Mesodermal cell (in vitro differentiated cells): ENCODE data around the gene DUSP18.
"Not testable (repeated sequence)": the region's sequence is repeated elsewhere in the genome, so short reads cannot be mapped to it uniquely, and the experiment has no call there.

ENCODE experiments used
- H3K27ac ChIP-seq: 2 replicates; pipeline ENCODE4 v1.7.0; 2013; ENCODE audit warnings: mild to moderate bottlenecking, low read depth, low read length, moderate library complexity; ENCODE audit not compliant: severe bottlenecking
- H3K36me3 ChIP-seq: 2 replicates; pipeline ENCODE4 v1.7.1; 2013; ENCODE audit warnings: mild to moderate bottlenecking, low read length, moderate library complexity; ENCODE audit not compliant: control insufficient read depth, insufficient read depth
- H3K4me1 ChIP-seq: one replicate; pipeline ENCODE4 v1.7.1; 2013; ENCODE audit warnings: mild to moderate bottlenecking, low read length; ENCODE audit not compliant: insufficient read depth, control insufficient read depth, poor library complexity, severe bottlenecking
- H3K4me3 ChIP-seq: 2 replicates; pipeline ENCODE4 v1.7.0; 2013; ENCODE audit warnings: low read length, control low read depth, mild to moderate bottlenecking; ENCODE audit not compliant: insufficient read depth, poor library complexity, severe bottlenecking; ENCODE audit errors: extremely low read depth
- H3K9me3 ChIP-seq: 2 replicates; pipeline ENCODE4 v1.7.1; 2013; ENCODE audit warnings: mild to moderate bottlenecking, low read length, moderate library complexity; ENCODE audit not compliant: control insufficient read depth
- WGBS, 2 experiments: methylation state at CpG; one replicate each; pipeline ENCODE4 v1.1.5; 2013; ENCODE audit warnings: missing lambda C conversion rate in 2 of 2; ENCODE audit not compliant: insufficient coverage in 2 of 2; 5-methylcytosine and 5-hydroxymethylcytosine counted together

Gene DUSP18

GRCh38 chr22:30637701-30638114 lies 30.0 kb downstream of the DUSP18 start:
- Histone ChIP-seq H3K4me1 (peaks cover 11% of the 10 kb centered on the region), H3K27ac (no peak overlapping the region), H3K4me3 (no peak overlapping the region), H3K36me3 (no peaks in the 10 kb centered on the region), H3K9me3 (no peaks in the 10 kb centered on the region)
- WGBS, 2 experiments = 100% methylated on average over 1 of the region's 1 CpG

DNA sequence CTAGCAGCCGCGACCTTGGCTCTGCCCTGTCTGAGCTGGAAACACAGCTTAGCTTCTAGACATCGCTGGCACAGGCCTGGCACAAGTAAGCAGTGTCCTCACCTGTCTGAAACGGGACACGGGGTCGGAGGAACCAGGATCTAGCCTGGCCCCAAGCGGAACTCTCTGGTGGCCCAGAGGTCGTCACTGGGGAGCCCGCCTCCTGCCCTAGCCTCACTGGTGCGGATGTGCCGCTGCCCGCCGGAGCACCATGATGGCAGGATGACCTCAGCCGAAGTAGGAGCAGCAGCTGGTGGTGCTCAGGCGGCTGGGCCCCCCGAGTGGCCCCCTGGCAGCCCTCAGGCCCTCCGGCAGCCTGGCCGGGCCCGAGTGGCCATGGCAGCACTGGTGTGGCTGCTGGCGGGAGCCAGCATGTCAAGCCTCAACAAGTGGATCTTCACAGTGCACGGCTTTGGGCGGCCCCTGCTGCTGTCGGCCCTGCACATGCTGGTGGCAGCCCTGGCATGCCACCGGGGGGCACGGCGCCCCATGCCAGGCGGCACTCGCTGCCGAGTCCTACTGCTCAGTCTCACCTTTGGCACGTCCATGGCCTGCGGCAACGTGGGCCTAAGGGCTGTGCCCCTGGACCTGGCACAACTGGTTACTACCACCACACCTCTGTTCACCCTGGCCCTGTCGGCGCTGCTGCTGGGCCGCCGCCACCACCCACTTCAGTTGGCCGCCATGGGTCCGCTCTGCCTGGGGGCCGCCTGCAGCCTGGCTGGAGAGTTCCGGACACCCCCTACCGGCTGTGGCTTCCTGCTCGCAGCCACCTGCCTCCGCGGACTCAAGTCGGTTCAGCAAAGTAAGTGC lies 31.2 kb downstream of the DUSP18 start:
- Histone ChIP-seq H3K36me3 (no peaks in the 10 kb centered on the region), H3K9me3 (no peaks in the 10 kb centered on the region), H3K27ac (peak overlapping the region; percentile 64), H3K4me1 (peaks cover 11% of the 10 kb centered on the region), H3K4me3 (peak overlapping the region; percentile 49)
- 86 to 89% methylated on average over 38 to 45 of the region's 45 CpGs for WGBS, 2 experiments

DNA sequence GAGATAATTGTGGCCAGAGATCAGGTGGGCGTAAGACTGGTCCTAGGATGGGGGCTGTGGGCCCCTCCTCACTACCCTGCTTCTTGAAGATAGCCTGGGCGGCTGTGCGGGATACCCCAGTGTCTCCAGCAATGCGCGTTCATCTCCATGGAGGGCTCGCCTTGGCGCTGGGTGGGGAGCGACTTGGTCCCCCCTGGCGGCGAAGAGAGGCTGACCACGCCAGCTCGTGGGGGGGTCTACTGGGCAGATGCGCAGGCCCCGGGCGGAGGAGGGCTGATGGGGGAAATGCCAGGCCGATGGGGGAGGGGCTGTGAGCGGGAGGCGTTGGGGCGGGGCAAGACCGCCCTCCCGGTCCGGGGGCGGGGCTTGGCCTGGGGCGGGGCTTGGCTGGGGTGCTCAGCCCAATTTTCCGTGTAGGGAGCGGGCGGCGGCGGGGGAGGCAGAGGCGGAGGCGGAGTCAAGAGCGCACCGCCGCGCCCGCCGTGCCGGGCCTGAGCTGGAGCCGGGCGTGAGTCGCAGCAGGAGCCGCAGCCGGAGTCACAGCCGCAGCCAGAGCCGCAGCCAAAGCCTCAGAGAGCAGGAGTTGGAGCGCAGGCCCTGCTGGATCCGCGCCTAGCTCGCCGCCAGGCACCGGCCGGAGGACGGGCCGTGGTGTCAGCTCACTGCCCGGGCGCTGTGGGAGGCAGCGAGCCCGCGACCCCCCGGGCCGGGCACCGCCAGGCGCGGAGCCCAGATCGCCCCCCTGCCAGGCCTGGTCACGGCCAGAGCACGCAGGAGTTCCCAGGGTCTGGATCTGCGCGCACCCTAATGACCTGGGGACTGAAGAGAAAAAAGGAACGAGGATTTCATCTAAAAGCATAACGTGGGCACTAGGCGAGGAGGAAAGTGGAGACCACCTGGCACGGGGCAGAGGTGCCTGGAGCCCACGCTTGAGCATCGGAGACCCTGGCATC lies 32.1 kb downstream of the DUSP18 start, which contains the start of gene SLC35E4:
Gene SLC35E4 (plus strand): TSS at position 509 of the 953 bp plus-strand sequence. CDS start 670 bp downstream, outside the sequence.
- Histone ChIP-seq H3K4me3 (peak within 1 kb of the TSS; percentile 49), H3K36me3 (no peaks in the 10 kb centered on the region), H3K4me1 (peaks cover 11% of the 10 kb centered on the region), H3K27ac (peak within 1 kb of the TSS; percentile 64), H3K9me3 (no peaks in the 10 kb centered on the region)
- WGBS, 2 experiments = 5% methylated on average over 44 to 66 of the region's 75 CpGs

GRCh38 chr22:30634471-30635233 lies 33.0 kb downstream of the DUSP18 start:
- Histone ChIP-seq H3K4me3 (peak overlapping the region; percentile 49), H3K9me3 (no peaks in the 10 kb centered on the region), H3K36me3 (no peaks in the 10 kb centered on the region), H3K27ac (peak overlapping the region; percentile 64), H3K4me1 (peaks cover 11% of the 10 kb centered on the region)
- 15 to 19% methylated on average over 28 to 29 of the region's 29 CpGs for WGBS, 2 experiments

DNA sequence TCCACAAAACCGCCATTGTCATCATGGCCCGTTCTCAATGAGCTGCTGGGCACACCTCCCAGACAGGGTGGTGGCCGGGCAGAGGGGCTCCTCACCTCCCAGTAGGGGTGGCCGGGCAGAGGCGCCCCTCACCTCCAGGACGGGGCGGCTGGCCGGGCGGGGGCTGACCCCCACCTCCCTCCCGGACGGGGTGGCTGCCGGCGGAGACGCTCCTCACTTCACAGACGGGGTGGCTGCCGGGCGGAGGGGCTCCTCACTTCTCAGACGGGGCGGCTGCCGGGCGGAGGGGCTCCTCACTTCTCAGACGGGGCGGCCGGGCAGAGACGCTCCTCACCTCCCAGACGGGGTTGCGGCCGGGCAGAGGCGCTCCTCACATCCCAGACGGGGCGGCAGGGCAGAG lies 36.2 kb downstream of the DUSP18 start:
- H3K4me3 ChIP-seq, H3K27ac ChIP-seq, H3K4me1 ChIP-seq, H3K36me3 ChIP-seq, H3K9me3 ChIP-seq: not testable (repeated sequence)
- 93 to 100% methylated on average over 1 to 10 of the region's 31 CpGs for WGBS, 2 experiments

GRCh38 chr22:30628491-30628890 lies 39.2 kb downstream of the DUSP18 start:
- Histone ChIP-seq H3K4me3 (no peak overlapping the region), H3K4me1 (no peaks in the 10 kb centered on the region), H3K9me3 (no peaks in the 10 kb centered on the region), H3K27ac (no peak overlapping the region), H3K36me3 (no peaks in the 10 kb centered on the region)
- 83 to 92% methylated on average over 3 of the region's 4 CpGs for WGBS, 2 experiments

DNA sequence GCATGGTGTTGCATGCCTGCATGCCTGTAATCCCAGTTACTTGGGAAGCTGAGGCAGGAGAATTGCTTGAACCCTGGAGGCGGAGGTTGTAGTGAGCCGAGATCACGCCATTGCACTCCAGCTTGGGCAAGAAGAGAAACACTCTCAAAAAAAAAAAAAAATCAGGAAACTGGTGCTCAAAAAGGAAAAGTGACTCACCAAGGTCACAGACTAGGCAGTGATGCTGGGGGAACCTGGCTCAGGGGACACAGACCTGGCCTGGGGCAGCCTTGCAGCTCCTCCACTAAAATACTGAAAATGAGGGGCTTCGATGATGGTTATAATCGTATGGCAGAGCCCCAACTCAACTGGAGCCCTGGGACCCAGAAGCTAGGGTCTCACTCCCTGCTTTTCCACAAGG lies 40.2 kb downstream of the DUSP18 start:
- 95 to 100% methylated on average over 1 to 3 of the region's 5 CpGs for WGBS, 2 experiments
- no peak overlapping the region for H3K4me3 ChIP-seq
- H3K27ac ChIP-seq = no peak overlapping the region
- no peaks in the 10 kb centered on the region for H3K9me3 ChIP-seq
- no peaks in the 10 kb centered on the region for H3K36me3 ChIP-seq
- H3K4me1 ChIP-seq = no peaks in the 10 kb centered on the region

DNA sequence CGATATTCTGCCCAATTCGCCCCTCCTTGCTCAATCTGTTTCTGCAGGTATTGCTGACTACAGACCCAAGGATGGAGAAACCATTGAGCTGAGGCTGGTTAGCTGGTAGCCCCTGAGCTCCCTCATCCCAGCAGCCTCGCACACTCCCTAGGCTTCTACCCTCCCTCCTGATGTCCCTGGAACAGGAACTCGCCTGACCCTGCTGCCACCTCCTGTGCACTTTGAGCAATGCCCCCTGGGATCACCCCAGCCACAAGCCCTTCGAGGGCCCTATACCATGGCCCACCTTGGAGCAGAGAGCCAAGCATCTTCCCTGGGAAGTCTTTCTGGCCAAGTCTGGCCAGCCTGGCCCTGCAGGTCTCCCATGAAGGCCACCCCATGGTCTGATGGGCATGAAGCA lies 41.3 kb downstream of the DUSP18 start:
- Histone ChIP-seq H3K27ac (no peak overlapping the region), H3K36me3 (no peaks in the 10 kb centered on the region), H3K4me3 (no peak overlapping the region), H3K9me3 (no peaks in the 10 kb centered on the region), H3K4me1 (no peaks in the 10 kb centered on the region)
- WGBS, 2 experiments = 92 to 93% methylated on average over 5 of the region's 5 CpGs

GRCh38 chr22:30619909-30620308 lies 47.8 kb downstream of the DUSP18 start:
- not testable (repeated sequence) for H3K4me1 ChIP-seq, H3K36me3 ChIP-seq, H3K27ac ChIP-seq, H3K4me3 ChIP-seq, H3K9me3 ChIP-seq
- WGBS, 2 experiments = 100% methylated on average over 1 to 2 of the region's 6 CpGs

DNA sequence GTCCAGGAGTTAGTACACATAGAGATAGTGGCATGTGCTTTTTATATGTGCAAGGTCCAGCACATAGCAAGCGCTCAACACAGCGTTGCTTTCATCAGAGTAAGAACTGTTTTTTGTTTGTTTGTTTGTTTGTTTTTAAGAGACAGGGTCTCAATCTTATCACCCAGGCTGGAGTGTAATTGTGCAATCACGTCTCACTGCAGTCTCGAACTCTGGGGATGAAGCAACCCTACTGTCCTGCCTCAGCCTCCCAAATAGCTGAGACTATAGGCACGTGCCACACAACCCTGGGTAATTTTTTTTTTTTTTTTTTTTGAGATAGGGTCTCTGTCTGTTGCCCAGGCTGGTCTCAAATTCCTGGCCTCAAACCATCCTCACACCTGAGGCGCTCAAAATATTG lies 49.9 kb downstream of the DUSP18 start:
- H3K9me3 ChIP-seq = no peaks in the 10 kb centered on the region
- no peak overlapping the region for H3K27ac ChIP-seq
- H3K4me1 ChIP-seq = no peaks in the 10 kb centered on the region
- 75 to 94% methylated on average over 2 to 3 of the region's 6 CpGs for WGBS, 2 experiments
- no peaks in the 10 kb centered on the region for H3K36me3 ChIP-seq
- H3K4me3 ChIP-seq = no peak overlapping the region
